ENCODE data around the gene AICDA. TPM values are rescaled to one million over a fixed set of nuclear protein-coding genes. Genes with fewer than 3 reads are reported as not detected.
"Not testable (repeated sequence)": the region's sequence is repeated elsewhere in the genome, so short reads cannot be mapped to it uniquely, and the experiment has no call there.

The AICDA gene
- total RNA-seq, 2 experiments from 2014 or later, result not detected

GRCh38 chr12:8603286-8603685 lies 9.4 kb downstream of the AICDA start:
- Mint-ChIP-seq H3K4me1 (no peaks in the 10 kb centered on the region), H3K36me3 (no peaks in the 10 kb centered on the region), H3K27ac (no peak overlapping the region), H3K27me3 (peaks cover 35% of the 10 kb centered on the region), H3K4me3 (no peak overlapping the region), H3K9me3 (no peaks in the 10 kb centered on the region)
- DNase-seq (no peak), ATAC-seq (ENCODE audit: low read depth) (no peak)
- POLR2A ChIA-PET, result interaction anchor here (0.6 kb wide), 1 partner anchor 15 kb away, joined by 3 read pairs; no protein-coding TSS in a partner anchor

- Mint-ChIP-seq H3K27ac (no peak overlapping the region), H3K4me1 (no peaks in the 10 kb centered on the region), H3K27me3 (peaks cover 10% of the 10 kb centered on the region), H3K9me3 (no peaks in the 10 kb centered on the region), H3K4me3 (no peak overlapping the region), H3K36me3 (no peaks in the 10 kb centered on the region)
- POLR2A ChIA-PET, result no interaction called here
- no peak for ATAC-seq (ENCODE audit: low read depth)
- DNase-seq, result no peak
These were observed 16.1 kb downstream of the AICDA start for GRCh38 chr12:8596561-8596960.

GRCh38 chr12:8594072-8594471 lies 18.6 kb downstream of the AICDA start:
- Mint-ChIP-seq H3K27ac (no peak overlapping the region), H3K27me3 (peaks cover 9% of the 10 kb centered on the region), H3K36me3 (no peaks in the 10 kb centered on the region), H3K4me3 (no peak overlapping the region), H3K4me1 (peaks cover 4% of the 10 kb centered on the region), H3K9me3 (no peaks in the 10 kb centered on the region)
- POLR2A ChIA-PET, result no interaction called here
- DNase-seq (no peak), ATAC-seq (ENCODE audit: low read depth) (no peak)

- H3K27ac Mint-ChIP-seq, result no peak overlapping the region
These were observed 19.4 kb downstream of the AICDA start for GRCh38 chr12:8593246-8593645.

GRCh38 chr12:8590842-8591545 lies 21.7 kb downstream of the AICDA start:
- peaks cover 7% of the 10 kb centered on the region for H3K27me3 Mint-ChIP-seq
- ATAC-seq (ENCODE audit: low read depth) (peak; percentile 50), DNase-seq (no peak)
- no peak overlapping the region for H3K4me3 Mint-ChIP-seq
- POLR2A ChIA-PET, result no interaction called here
- no peak overlapping the region for H3K27ac Mint-ChIP-seq
- H3K4me1 Mint-ChIP-seq, result peaks cover 4% of the 10 kb centered on the region
- H3K36me3 Mint-ChIP-seq, result no peaks in the 10 kb centered on the region
- H3K9me3 Mint-ChIP-seq, result no peaks in the 10 kb centered on the region

More at GRCh38 chr12:8593246-8593645, 19.4 kb downstream of the AICDA start:
- Mint-ChIP-seq H3K4me3 (no peak overlapping the region), H3K27me3 (peaks cover 9% of the 10 kb centered on the region), H3K4me1 (peaks cover 4% of the 10 kb centered on the region), H3K36me3 (no peaks in the 10 kb centered on the region), H3K9me3 (no peaks in the 10 kb centered on the region)
- no peak for DNase-seq
- no peak for ATAC-seq (ENCODE audit: low read depth)
- POLR2A ChIA-PET, result no interaction called here

- no peak for ATAC-seq (ENCODE audit: low read depth)
- Mint-ChIP-seq H3K27me3 (peaks cover 6% of the 10 kb centered on the region), H3K4me1 (peaks cover 4% of the 10 kb centered on the region), H3K4me3 (no peak overlapping the region), H3K36me3 (no peaks in the 10 kb centered on the region), H3K27ac (no peak overlapping the region), H3K9me3 (no peaks in the 10 kb centered on the region)
- DNase-seq, result no peak
- POLR2A ChIA-PET, result no interaction called here
These were observed 23.0 kb downstream of the AICDA start for GRCh38 chr12:8589679-8590078.

- ATAC-seq (ENCODE audit: low read depth); H3K27me3 Mint-ChIP-seq; H3K9me3 Mint-ChIP-seq; POLR2A ChIA-PET; H3K36me3 Mint-ChIP-seq; H3K4me1 Mint-ChIP-seq; H3K4me3 Mint-ChIP-seq; DNase-seq; H3K27ac Mint-ChIP-seq: not testable (repeated sequence)
These were observed 28.2 kb downstream of the AICDA start for GRCh38 chr12:8584478-8584877.

- no peak for DNase-seq
- no peaks in the 10 kb centered on the region for H3K36me3 Mint-ChIP-seq
- H3K27me3 Mint-ChIP-seq, result peaks cover 2% of the 10 kb centered on the region
- H3K9me3 Mint-ChIP-seq, result no peaks in the 10 kb centered on the region
- H3K4me3 Mint-ChIP-seq, result no peak overlapping the region
- no peak for ATAC-seq (ENCODE audit: low read depth)
- H3K27ac Mint-ChIP-seq, result no peak overlapping the region
- POLR2A ChIA-PET, result no interaction called here
- H3K4me1 Mint-ChIP-seq, result no peaks in the 10 kb centered on the region
These were observed 28.7 kb downstream of the AICDA start for GRCh38 chr12:8584004-8584403.

- Mint-ChIP-seq H3K27ac (no peak overlapping the region), H3K4me3 (no peak overlapping the region)
These were observed 31.4 kb downstream of the AICDA start for GRCh38 chr12:8581098-8581784.

GRCh38 chr12:8577879-8578278 lies 34.8 kb downstream of the AICDA start:
- no peak for DNase-seq
- peaks cover 7% of the 10 kb centered on the region for H3K27me3 Mint-ChIP-seq
- H3K36me3 Mint-ChIP-seq, result no peaks in the 10 kb centered on the region
- ATAC-seq (ENCODE audit: low read depth), result no peak
- H3K4me1 Mint-ChIP-seq, result no peaks in the 10 kb centered on the region
- H3K27ac Mint-ChIP-seq, result no peak overlapping the region
- H3K9me3 Mint-ChIP-seq, result no peaks in the 10 kb centered on the region
- H3K4me3 Mint-ChIP-seq, result no peak overlapping the region
- POLR2A ChIA-PET, result no interaction called here

More at GRCh38 chr12:8581098-8581784, 31.4 kb downstream of the AICDA start:
- H3K9me3 Mint-ChIP-seq, result no peaks in the 10 kb centered on the region
- H3K27me3 Mint-ChIP-seq, result peaks cover 4% of the 10 kb centered on the region
- ATAC-seq (ENCODE audit: low read depth) (no peak), DNase-seq (no peak)
- POLR2A ChIA-PET, result no interaction called here
- no peaks in the 10 kb centered on the region for H3K36me3 Mint-ChIP-seq
- H3K4me1 Mint-ChIP-seq, result no peaks in the 10 kb centered on the region

GRCh38 chr12:8572507-8572906 lies 40.2 kb downstream of the AICDA start:
- Mint-ChIP-seq H3K9me3 (no peaks in the 10 kb centered on the region), H3K4me3 (no peak overlapping the region), H3K27me3 (peaks cover 7% of the 10 kb centered on the region), H3K4me1 (peaks cover 9% of the 10 kb centered on the region), H3K27ac (peak overlapping the region; percentile 4), H3K36me3 (no peaks in the 10 kb centered on the region)
- POLR2A ChIA-PET, result no interaction called here
- ATAC-seq (ENCODE audit: low read depth) (peak; percentile 36), DNase-seq (no peak)

GRCh38 chr12:8566525-8566924 lies 46.1 kb downstream of the AICDA start:
- no peak for ATAC-seq (ENCODE audit: low read depth)
- H3K4me3 Mint-ChIP-seq, result no peak overlapping the region
- peaks cover 9% of the 10 kb centered on the region for H3K9me3 Mint-ChIP-seq
- no peak overlapping the region for H3K27ac Mint-ChIP-seq
- POLR2A ChIA-PET, result no interaction called here
- H3K27me3 Mint-ChIP-seq, result peaks cover 5% of the 10 kb centered on the region
- H3K4me1 Mint-ChIP-seq, result no peaks in the 10 kb centered on the region
- peaks cover 2% of the 10 kb centered on the region for H3K36me3 Mint-ChIP-seq
- DNase-seq, result no peak

- POLR2A ChIA-PET; H3K27ac Mint-ChIP-seq; DNase-seq; H3K4me1 Mint-ChIP-seq; H3K9me3 Mint-ChIP-seq; ATAC-seq (ENCODE audit: low read depth); H3K4me3 Mint-ChIP-seq; H3K36me3 Mint-ChIP-seq; H3K27me3 Mint-ChIP-seq: not testable (repeated sequence)
These were observed 46.6 kb downstream of the AICDA start for GRCh38 chr12:8566052-8566451.

GRCh38 chr12:8564656-8565055 lies 48.0 kb downstream of the AICDA start:
- POLR2A ChIA-PET, result no interaction called here
- Mint-ChIP-seq H3K4me1 (no peaks in the 10 kb centered on the region), H3K27me3 (peaks cover 5% of the 10 kb centered on the region), H3K27ac (no peak overlapping the region), H3K36me3 (peaks cover 2% of the 10 kb centered on the region), H3K4me3 (no peak overlapping the region), H3K9me3 (peaks cover 11% of the 10 kb centered on the region)
- DNase-seq, result no peak
- no peak for ATAC-seq (ENCODE audit: low read depth)

Measured in activated naive CD8-positive, alpha-beta T cell treated with anti-CD3 and anti-CD28 coated beads, Interleukin-2, amount 10 ng/mL, durations not matched to agents 7 days and 5 days (primary cell).